Neural cell (in vitro differentiated cells): ENCODE data around the gene CHKA. TPM values are rescaled to one million over a fixed set of nuclear protein-coding genes. Genes with fewer than 3 reads are reported as not detected.

Experiments
- H2AFZ ChIP-seq: fragments of 200-600, 300-800 bp; sonication (generic), shearing (Covaris generic); 2 replicates; pipeline ENCODE4 v1.6.0; 2014; ENCODE audit warnings: low read depth, mild to moderate bottlenecking, antibody characterized with exemption, low read length, moderate library complexity
- H3F3A ChIP-seq: fragments of 200-600 bp; shearing (Covaris generic); 2 replicates; pipeline ENCODE4 v1.6.1; 2016; ENCODE audit warnings: mild to moderate bottlenecking, moderate library complexity, mixed read lengths, antibody characterized with exemption, low read length; ENCODE audit not compliant: insufficient read depth, poor library complexity, severe bottlenecking
- H3K27ac ChIP-seq: fragments of 200-600, 300-800 bp; sonication (generic), shearing (Covaris generic); 2 replicates; pipeline ENCODE4 v1.5.1; 2014; ENCODE audit warnings: mild to moderate bottlenecking, low read length, moderate library complexity
- H3K27me3 ChIP-seq: fragments of 300-800, 200-600 bp; sonication (generic), shearing (Covaris generic); 2 replicates; pipeline ENCODE4 v1.6.0; 2014; ENCODE audit warnings: mild to moderate bottlenecking, low read depth, low read length, moderate library complexity; ENCODE audit not compliant: insufficient read depth
- H3K36me3 ChIP-seq: fragments of 300-800, 200-600 bp; sonication (generic), shearing (Covaris generic); 2 replicates; pipeline ENCODE4 v1.5.1; 2014; ENCODE audit warnings: mild to moderate bottlenecking, antibody characterized with exemption, low read length, moderate library complexity; ENCODE audit not compliant: insufficient read depth
- H3K4me2 ChIP-seq: fragments of 300-800, 200-600 bp; sonication (generic), shearing (Covaris generic); 2 replicates; pipeline ENCODE4 v1.6.0; 2014; ENCODE audit warnings: mild to moderate bottlenecking, low read length
- H3K4me3 ChIP-seq: fragments of 300-800, 200-600 bp; sonication (generic), shearing (Covaris generic); 2 replicates; pipeline ENCODE4 v1.5.1; 2014; ENCODE audit warnings: mild to moderate bottlenecking, low read length, moderate library complexity
- H3K79me2 ChIP-seq: fragments of 200-600 bp; shearing (Covaris generic); replicated peaks from 2 replicates; pipeline ENCODE4 v1.6.0; 2014; ENCODE audit warnings: mild to moderate bottlenecking, low read length, moderate library complexity; ENCODE audit not compliant: insufficient read depth
- H3K9ac ChIP-seq: fragments of 300-800, 200-600 bp; sonication (generic), shearing (Covaris generic); 2 replicates; pipeline ENCODE4 v1.6.1; 2016; ENCODE audit warnings: mild to moderate bottlenecking, low read length, mixed read lengths
- H3K9me2 ChIP-seq: fragments of 200-600 bp; shearing (Covaris generic); 2 replicates; pipeline ENCODE4 v1.6.1; 2016; ENCODE audit warnings: mild to moderate bottlenecking, low read length, mixed read lengths; ENCODE audit not compliant: insufficient read depth
- H3K9me3 ChIP-seq: fragments of 200-600, 300-800 bp; sonication (generic), shearing (Covaris generic); 2 replicates; pipeline ENCODE4 v1.6.1; 2016; ENCODE audit warnings: mild to moderate bottlenecking, mixed run types, low read length, moderate library complexity, mixed read lengths
- H4K20me1 ChIP-seq: fragments of 200-600 bp; shearing (Covaris generic); 2 replicates; pipeline ENCODE4 v1.6.1; 2016; ENCODE audit warnings: mild to moderate bottlenecking, mixed run types; ENCODE audit not compliant: insufficient read depth
- CTCF ChIP-seq: fragments of 450-650 bp; IDR thresholded peaks from 2 replicates; pipeline ENCODE4 v1.5.1; 2014; ENCODE audit warnings: antibody characterized with exemption, mild to moderate bottlenecking, moderate library complexity; ENCODE audit not compliant: poor library complexity, severe bottlenecking
- EP300 ChIP-seq: fragments of 450-650 bp; conservative IDR thresholded peaks from 2 replicates; pipeline ENCODE4 v1.6.1; 2014; ENCODE audit warnings: antibody characterized with exemption, mild to moderate bottlenecking, moderate library complexity; ENCODE audit not compliant: poor library complexity, severe bottlenecking
- EZH2 ChIP-seq: fragments of 200-600, 300-800 bp; shearing (Covaris generic), sonication (generic); IDR thresholded peaks from 2 replicates; pipeline ENCODE4 v1.6.1; 2014; ENCODE audit warnings: antibody characterized with exemption, low read length, borderline replicate concordance, mild to moderate bottlenecking; ENCODE audit not compliant: insufficient read depth, poor library complexity, severe bottlenecking
- MXI1 ChIP-seq: fragments of 450-650 bp; conservative IDR thresholded peaks from 2 replicates; pipeline ENCODE4 v1.6.1; 2014; ENCODE audit warnings: antibody characterized with exemption, mild to moderate bottlenecking; ENCODE audit not compliant: poor library complexity, severe bottlenecking
- POLR2AphosphoS5 ChIP-seq: IDR thresholded peaks from 2 replicates; pipeline ENCODE4 v1.6.1; 2012
- RAD21 ChIP-seq: fragments of 450-650 bp; conservative IDR thresholded peaks from 2 replicates; pipeline ENCODE4 v1.6.1; 2014; ENCODE audit warnings: antibody characterized with exemption, mild to moderate bottlenecking, moderate library complexity
- SMC3 ChIP-seq: fragments of 450-650 bp; conservative IDR thresholded peaks from 2 replicates; pipeline ENCODE4 v1.6.1; 2014; ENCODE audit warnings: antibody characterized with exemption, mild to moderate bottlenecking, moderate library complexity; ENCODE audit not compliant: poor library complexity
- TAF1 ChIP-seq: IDR thresholded peaks from 2 replicates; pipeline ENCODE4 v1.6.1; 2012; ENCODE audit warnings: low read depth
- polyA plus RNA-seq: library from polyadenylated mRNA; depleted of rRNA; stranded (reverse); fragments of >200 nt; gene quantifications from 2 replicates; pipeline ENCODE4 v1.2.3, GENCODE V29; 2014
- TF ChIP-seq, protein P1 (sequence below): IDR thresholded peaks from 2 replicates; pipeline ENCODE4 v1.6.1; 2012; ENCODE audit warnings: borderline replicate concordance

Gene CHKA
- polyA plus RNA-seq, 1 donor from 2014 or later, result 90.0 TPM

DNA sequence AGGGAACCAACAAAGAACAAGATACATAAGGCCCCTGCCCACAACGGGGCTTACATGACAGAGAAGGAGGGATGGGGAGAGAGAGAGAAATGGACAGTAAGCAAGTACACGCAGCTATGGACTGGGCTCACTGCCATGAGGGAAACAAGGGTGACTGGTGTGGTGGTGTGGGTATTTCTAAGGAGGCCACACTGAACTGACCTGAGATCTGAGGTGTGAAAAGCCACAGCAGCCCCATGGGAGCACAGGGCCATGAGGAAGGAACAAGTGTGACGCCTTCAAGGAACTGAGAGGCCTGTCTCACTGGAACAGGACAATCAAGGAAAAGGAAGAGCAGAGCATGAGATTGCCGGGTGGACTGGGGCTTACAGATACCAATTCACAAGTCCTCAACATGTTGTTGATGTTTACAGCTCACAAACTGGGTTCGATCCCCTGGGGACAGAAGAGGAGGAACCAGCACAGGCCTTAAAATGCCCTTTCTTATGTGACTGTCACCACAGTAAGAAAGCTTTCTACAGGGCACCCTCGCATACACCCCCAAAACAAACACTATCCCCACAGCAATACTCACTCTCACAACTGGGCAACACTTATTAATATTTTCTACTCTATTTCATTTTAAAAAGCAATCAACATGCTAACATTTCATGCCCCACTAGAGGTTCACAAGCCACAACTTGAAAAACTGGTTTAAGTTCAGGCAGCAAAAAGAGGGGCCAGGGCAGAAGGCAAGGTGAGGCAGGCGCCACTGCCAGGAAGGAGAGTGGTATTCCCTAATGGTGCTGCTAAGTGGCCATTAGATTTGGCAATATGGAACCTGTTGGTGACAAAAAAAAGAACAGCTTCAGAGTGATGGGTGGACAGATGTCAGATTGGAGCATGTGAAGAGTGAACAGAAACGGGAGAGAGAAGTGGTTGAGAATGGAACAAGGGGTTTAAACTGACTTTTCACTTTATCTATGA is 43.3 kb downstream of the CHKA start:
- Histone ChIP-seq H3K79me2 (no peaks in the 10 kb centered on the region), H3K27me3 (no peaks in the 10 kb centered on the region), H3F3A (no peaks in the 10 kb centered on the region), H3K4me3 (no peak overlapping the region), H3K9me2 (no peaks in the 10 kb centered on the region), H3K36me3 (no peaks in the 10 kb centered on the region), H3K4me2 (no peak overlapping the region), H3K9me3 (no peaks in the 10 kb centered on the region), H2AFZ (no peak overlapping the region), H4K20me1 (no peaks in the 10 kb centered on the region), H3K27ac (no peak overlapping the region), H3K9ac (no peak overlapping the region)
- TF ChIP-seq SMC3 (no peak), EZH2 (no peak), CTCF (no peak), EP300 (no peak), MXI1 (no peak), RAD21 (no peak)
- TF ChIP-seq, protein P1, sequence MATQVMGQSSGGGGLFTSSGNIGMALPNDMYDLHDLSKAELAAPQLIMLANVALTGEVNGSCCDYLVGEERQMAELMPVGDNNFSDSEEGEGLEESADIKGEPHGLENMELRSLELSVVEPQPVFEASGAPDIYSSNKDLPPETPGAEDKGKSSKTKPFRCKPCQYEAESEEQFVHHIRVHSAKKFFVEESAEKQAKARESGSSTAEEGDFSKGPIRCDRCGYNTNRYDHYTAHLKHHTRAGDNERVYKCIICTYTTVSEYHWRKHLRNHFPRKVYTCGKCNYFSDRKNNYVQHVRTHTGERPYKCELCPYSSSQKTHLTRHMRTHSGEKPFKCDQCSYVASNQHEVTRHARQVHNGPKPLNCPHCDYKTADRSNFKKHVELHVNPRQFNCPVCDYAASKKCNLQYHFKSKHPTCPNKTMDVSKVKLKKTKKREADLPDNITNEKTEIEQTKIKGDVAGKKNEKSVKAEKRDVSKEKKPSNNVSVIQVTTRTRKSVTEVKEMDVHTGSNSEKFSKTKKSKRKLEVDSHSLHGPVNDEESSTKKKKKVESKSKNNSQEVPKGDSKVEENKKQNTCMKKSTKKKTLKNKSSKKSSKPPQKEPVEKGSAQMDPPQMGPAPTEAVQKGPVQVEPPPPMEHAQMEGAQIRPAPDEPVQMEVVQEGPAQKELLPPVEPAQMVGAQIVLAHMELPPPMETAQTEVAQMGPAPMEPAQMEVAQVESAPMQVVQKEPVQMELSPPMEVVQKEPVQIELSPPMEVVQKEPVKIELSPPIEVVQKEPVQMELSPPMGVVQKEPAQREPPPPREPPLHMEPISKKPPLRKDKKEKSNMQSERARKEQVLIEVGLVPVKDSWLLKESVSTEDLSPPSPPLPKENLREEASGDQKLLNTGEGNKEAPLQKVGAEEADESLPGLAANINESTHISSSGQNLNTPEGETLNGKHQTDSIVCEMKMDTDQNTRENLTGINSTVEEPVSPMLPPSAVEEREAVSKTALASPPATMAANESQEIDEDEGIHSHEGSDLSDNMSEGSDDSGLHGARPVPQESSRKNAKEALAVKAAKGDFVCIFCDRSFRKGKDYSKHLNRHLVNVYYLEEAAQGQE, result no peak

DNA sequence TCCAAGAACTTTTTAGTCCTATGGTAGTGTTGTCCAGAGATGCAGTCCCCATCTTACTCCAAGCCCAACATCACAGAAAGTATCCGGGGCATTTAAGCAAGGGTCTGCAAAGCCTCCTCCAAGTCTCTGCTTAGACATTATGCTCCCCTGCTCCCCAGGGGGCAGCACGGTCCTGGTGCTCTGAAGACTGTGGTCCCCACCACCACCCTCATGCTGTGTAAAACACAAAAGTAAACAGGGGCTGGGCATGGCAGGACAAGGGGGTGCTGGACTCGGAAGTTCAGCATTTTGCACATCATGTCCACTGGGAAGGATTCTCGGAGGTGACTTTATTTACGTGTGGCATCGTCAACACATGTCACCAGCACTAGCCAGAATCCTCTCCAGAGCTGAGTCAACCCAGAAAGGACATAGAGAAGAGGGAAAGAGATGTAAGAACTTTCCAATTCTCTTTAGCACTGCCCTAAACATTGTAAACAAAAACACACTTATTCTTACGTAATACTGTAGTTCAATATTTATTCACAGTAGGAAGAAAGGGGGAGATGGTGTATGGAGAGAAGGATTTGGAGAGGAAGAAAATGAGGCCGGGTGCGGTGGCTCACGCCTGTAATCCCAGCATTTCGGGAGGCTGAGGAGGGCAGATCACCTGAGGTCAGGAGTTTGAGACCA is 44.7 kb downstream of the CHKA start:
- H3K27ac ChIP-seq, result no peak overlapping the region
- TF ChIP-seq CTCF (no peak), POLR2AphosphoS5 (no peak), SMC3 (no peak), RAD21 (no peak), EP300 (no peak), TAF1 (no peak), EZH2 (no peak), MXI1 (no peak)
- TF ChIP-seq, protein P1, result no peak
- no peaks in the 10 kb centered on the region for H3K79me2 ChIP-seq
- H3K4me2 ChIP-seq, result no peak overlapping the region
- no peaks in the 10 kb centered on the region for H3K9me2 ChIP-seq
- H3K9me3 ChIP-seq, result no peaks in the 10 kb centered on the region
- H2AFZ ChIP-seq, result no peak overlapping the region
- H3F3A ChIP-seq, result no peaks in the 10 kb centered on the region
- H3K27me3 ChIP-seq, result no peaks in the 10 kb centered on the region
- no peaks in the 10 kb centered on the region for H3K36me3 ChIP-seq
- H4K20me1 ChIP-seq, result no peaks in the 10 kb centered on the region
- H3K4me3 ChIP-seq, result no peak overlapping the region
- no peak overlapping the region for H3K9ac ChIP-seq
